HG02852 (cell line): Measurements from ENCODE around the gene BSN.
"Not testable (repeated sequence)": the region's sequence is repeated elsewhere in the genome, so short reads cannot be mapped to it uniquely, and the experiment has no call there.

Experiments
- ATAC-seq: cut with Tn5 transposase; IDR thresholded peaks from one replicate; pipeline ENCODE4 v1.9.1; 2021; ENCODE audit warnings: mild to moderate bottlenecking, moderate library complexity; ENCODE audit not compliant: unreplicated experiment

The BSN gene

DNA sequence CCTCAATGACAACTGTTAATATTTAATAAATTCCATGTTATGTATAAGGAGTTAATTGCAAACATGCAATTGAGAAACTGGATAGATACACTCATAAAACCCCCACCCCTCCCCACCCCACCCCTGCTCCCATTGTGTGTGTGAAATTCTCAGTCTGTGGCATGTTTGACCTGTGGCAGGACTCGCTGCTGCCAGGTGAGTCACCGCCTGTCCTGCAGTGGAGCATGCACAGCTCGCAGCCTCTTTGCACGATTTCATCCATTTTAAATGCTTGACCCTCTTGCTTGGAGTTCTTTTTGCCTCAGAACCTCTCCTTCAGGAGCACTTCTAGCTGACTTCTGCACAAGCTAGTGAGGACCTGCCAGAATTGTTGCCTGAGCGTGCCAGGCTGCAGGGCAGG, 114.6 kb downstream of the BSN start:
- ATAC-seq, result no peak

DNA sequence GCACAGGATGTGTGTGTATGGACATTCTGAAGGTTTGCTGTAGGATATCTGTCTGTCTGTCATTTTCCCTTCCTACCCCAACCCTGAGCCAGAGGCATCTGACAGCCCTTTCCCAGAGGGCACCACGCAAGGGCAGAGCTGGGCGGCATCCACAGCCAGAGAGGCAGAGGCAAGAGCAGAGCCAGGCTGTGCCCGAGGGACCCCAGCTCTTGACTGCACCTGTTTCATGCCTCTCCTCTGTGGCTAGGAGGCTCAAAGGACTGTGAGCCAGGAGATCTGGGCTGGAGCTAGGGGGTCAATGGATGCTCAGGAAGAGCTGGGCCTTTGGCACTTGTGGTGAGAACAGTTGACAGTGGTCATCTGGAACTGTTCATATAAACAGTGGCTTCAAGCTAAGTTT, 115.1 kb downstream of the BSN start:
- ATAC-seq, result no peak

DNA sequence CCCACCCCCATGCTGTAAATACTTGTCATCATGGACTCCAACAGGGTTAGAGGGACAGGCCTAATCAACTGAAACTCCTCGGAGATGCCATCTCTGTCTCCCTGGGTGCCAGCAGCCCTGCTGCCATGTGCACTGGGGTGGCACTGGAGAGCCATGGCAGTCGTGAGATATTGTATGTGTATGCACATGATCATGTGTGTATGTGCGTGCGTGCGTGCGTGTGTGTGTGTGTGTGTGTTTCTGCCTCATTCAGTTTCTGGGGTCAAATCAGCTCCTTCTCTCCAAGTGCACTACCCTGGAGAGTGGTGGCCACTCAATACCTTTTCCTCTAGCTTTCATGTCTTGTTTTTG, 116.6 kb downstream of the BSN start:
- ATAC-seq, result no peak

- ATAC-seq, result no peak
Measured at GRCh38 chr3:49671291-49672288, 117.3 kb downstream of the BSN start.

GRCh38 chr3:49673121-49673714, 118.9 kb downstream of the BSN start:
- no peak for ATAC-seq

DNA sequence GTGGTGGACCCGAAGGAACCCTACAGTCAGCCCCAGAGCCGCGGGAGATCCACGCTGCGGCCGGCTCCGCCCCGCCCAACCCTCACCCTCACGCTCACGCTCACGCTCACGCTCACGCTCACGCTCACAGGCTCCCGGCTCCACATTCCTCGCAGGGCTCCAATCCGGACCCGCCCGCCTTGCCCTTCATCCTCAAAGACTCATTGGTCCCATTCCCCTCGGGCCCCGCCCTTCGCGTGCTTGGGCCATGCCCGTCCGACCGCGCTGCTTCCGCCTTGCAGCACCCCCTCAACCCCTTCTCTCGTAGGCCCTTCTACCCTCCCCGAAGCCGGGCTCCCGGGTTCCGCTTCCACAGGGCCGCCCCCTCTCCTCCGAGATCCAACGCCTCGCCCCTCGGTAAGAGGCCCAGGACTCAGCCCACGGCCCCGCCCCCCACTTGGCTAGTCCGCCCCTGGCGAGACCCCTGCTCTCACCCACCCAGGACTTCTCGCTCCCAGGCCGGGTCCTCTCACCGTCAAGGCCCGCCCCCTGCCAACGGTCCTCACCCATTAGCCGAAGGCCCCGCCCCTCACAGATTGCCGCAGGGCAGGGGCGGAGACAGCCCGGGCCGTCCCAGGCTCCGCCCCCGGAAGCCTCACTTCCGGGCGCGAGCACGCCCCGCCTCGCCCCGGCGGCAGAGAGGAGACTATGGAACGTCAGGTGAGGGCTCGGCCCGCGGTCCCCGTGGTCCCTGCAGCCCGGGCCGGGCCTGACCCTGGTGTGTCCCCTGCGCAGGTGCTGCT, 119.6 kb downstream of the BSN start, which contains the start of gene APEH:
TSS of gene APEH (plus strand) at position 637 of the 782 bp plus-strand sequence. CDS start at position 688, 51 bp downstream.
- ATAC-seq, result peak; percentile 75

GRCh38 chr3:49674497-49674983, 120.3 kb downstream of the BSN start:
- ATAC-seq, result peak; percentile 27

DNA sequence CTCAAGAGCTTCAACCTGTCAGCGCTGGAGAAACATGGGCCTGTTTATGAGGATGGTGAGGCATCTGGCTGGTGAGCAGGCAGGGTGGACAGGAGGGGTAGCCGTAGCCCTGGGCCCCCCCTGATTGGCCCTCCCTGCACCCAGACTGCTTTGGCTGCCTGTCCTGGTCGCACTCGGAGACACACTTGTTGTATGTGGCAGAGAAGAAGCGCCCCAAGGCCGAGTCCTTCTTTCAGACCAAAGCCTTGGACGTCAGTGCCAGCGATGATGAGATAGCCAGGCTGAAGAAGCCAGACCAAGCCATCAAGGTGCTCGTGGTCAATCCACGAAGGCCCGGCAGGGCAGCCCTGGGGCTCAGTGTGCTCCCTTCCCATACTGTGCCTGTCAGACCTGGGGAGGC, 121.6 kb downstream of the BSN start:
- no peak for ATAC-seq

GRCh38 chr3:49680493-49681231, 126.4 kb downstream of the BSN start:
- ATAC-seq, result no peak

- ATAC-seq, result no peak
Measured at GRCh38 chr3:49681232-49681522, 126.9 kb downstream of the BSN start.

- no peak for ATAC-seq
Measured at GRCh38 chr3:49681543-49681942, 127.3 kb downstream of the BSN start.

GRCh38 chr3:49683162-49683561, 128.9 kb downstream of the BSN start:
- no peak for ATAC-seq

- ATAC-seq, result not testable (repeated sequence)
Measured at GRCh38 chr3:49684453-49684852, 130.2 kb downstream of the BSN start.

- ATAC-seq, result not testable (repeated sequence)
Measured at GRCh38 chr3:49685103-49685502, 130.8 kb downstream of the BSN start.

DNA sequence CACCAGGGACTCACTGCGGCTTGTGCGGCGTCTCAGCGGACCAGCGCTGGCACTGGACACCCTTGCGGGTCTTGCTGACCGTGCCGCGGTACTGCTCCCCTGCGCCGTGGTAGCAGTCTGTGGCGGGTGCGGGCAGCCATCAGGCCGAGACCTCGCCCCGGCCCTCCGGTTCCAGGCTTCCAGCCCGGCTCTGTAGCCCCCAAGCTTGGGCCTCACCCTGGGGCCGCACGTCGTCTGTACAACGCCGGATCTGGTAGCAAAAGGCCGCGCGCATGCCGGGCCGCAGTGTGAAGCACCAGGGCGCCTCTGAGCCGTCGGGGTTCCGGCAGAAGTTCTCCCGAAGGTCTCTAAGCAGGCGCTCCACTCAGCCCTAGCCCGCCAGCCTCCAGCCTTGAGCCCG, 131.6 kb downstream of the BSN start:
- not testable (repeated sequence) for ATAC-seq

DNA sequence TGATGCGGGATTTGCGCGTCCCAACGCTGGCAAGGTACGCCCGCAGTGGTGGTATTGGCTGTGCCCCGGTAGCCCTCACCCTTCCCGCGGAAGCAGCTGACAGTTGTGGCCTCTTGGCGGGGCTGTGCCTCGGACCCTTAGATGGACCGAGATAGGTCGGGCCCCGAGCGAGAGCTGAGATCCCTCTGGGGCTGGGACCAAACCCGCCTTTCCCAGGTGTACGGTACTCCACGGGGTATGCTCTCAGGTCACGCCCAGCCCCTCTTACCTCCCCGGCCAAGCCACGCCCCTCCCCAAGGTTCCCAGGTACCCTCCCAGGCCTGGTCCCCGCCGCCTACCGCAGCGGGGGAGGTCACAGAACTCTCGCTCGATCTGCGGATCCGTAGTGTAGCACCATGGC, 132.1 kb downstream of the BSN start:
- ATAC-seq, result not testable (repeated sequence)

GRCh38 chr3:49686769-49687423, 132.6 kb downstream of the BSN start:
- ATAC-seq, result not testable (repeated sequence)

- ATAC-seq, result not testable (repeated sequence)
Measured at GRCh38 chr3:49687424-49687795, 133.1 kb downstream of the BSN start.

GRCh38 chr3:49688338-49689045, 134.2 kb downstream of the BSN start:
- not testable (repeated sequence) for ATAC-seq
